Suprapubic skin (tissue), 4 donors: ENCODE data around the gene NEURL1. TPM values are rescaled to one million over a fixed set of nuclear protein-coding genes. Genes with fewer than 3 reads are reported as not detected.

Experiments
- DNase-seq, 2 donors: peaks; one replicate each; pipeline ENCODE4 v3.0.0-alpha.2; 2019; ENCODE audit warnings: low spot score in 2 of 2
- H3K27ac ChIP-seq: fragments of 200-600 bp; sonication (generic); one replicate; pipeline ENCODE4 v1.5.1; 2019
- H3K27me3 ChIP-seq: fragments of 200-600 bp; sonication (generic); one replicate; pipeline ENCODE4 v1.5.1; 2019
- H3K36me3 ChIP-seq: fragments of 200-600 bp; sonication (generic); one replicate; pipeline ENCODE4 v1.5.1; 2019
- H3K4me1 ChIP-seq: fragments of 200-600 bp; sonication (generic); one replicate; pipeline ENCODE4 v1.5.1; 2019
- H3K4me3 ChIP-seq: fragments of 200-600 bp; sonication (generic); one replicate; pipeline ENCODE4 v1.5.1; 2019; ENCODE audit warnings: mild to moderate bottlenecking
- H3K9me3 ChIP-seq: fragments of 200-600 bp; sonication (generic); one replicate; pipeline ENCODE4 v1.5.1; 2019
- CTCF ChIP-seq, 2 donors: fragments of 200-600 bp in 1 of 2; fragments of 450-650 bp in 1 of 2; sonication (generic) in 1 of 2; IDR thresholded peaks; one replicate each; pipeline ENCODE4 v1.5.1; 2016 to 2019; ENCODE audit warnings: antibody characterized with exemption in 2 of 2, mild to moderate bottlenecking in 1 of 2, moderate library complexity in 1 of 2
- EP300 ChIP-seq: sonication (generic); formaldehyde crosslinking; IDR thresholded peaks from one replicate; pipeline ENCODE4 v1.6.1; 2017; ENCODE audit warnings: antibody characterized with exemption
- POLR2A ChIP-seq, 2 donors: fragments of 450-650 bp; IDR thresholded peaks; one replicate each; pipeline ENCODE4 v1.6.1; 2017; ENCODE audit warnings: antibody characterized with exemption in 2 of 2, mild to moderate bottlenecking in 2 of 2, moderate library complexity in 2 of 2
- POLR2AphosphoS5 ChIP-seq, 3 donors: sonication (generic); formaldehyde crosslinking; IDR thresholded peaks; one replicate each; pipeline ENCODE4 v1.6.1; 2017; ENCODE audit warnings: antibody characterized with exemption in 3 of 3
- WGBS: methylation state at CpG from one replicate; pipeline ENCODE4 v1.1.5; 2018; 5-methylcytosine and 5-hydroxymethylcytosine counted together
- total RNA-seq, 4 donors: library from RNA; depleted of rRNA; stranded (reverse); fragments of >200 nt; gene quantifications; one replicate each; pipeline ENCODE4 v1.1.0, GENCODE V29; 2016

NEURL1 gene
- total RNA-seq, 4 donors from 2014 or later: 0.18 to 0.30 TPM; not detected in 2

- no peak for DNase-seq
- no peaks in the 10 kb centered on the region for H3K36me3 ChIP-seq
- H3K4me1 ChIP-seq: peaks cover 4% of the 10 kb centered on the region
- no peaks in the 10 kb centered on the region for H3K9me3 ChIP-seq
- no peak overlapping the region for H3K4me3 ChIP-seq
- H3K27ac ChIP-seq: no peak overlapping the region
- H3K27me3 ChIP-seq: no peaks in the 10 kb centered on the region
- no peak for TF ChIP-seq POLR2AphosphoS5 (IDR thresholded peaks at IDR 0.05)
- TF ChIP-seq CTCF (IDR thresholded peaks at IDR 0.05): no peak
- TF ChIP-seq POLR2A (IDR thresholded peaks at IDR 0.05): no peak
- TF ChIP-seq EP300: no peak
- WGBS: 79% methylated on average over 2 of the region's 4 CpGs
Observed at GRCh38 chr10:103459615-103460014, 33.9 kb upstream of the NEURL1 start.

GRCh38 chr10:103463499-103463898 is 30.0 kb upstream of the NEURL1 start:
- H3K27me3 ChIP-seq: no peaks in the 10 kb centered on the region
- TF ChIP-seq EP300 (no peak), POLR2A (IDR thresholded peaks at IDR 0.05) (no peak), POLR2AphosphoS5 (IDR thresholded peaks at IDR 0.05) (no peak), CTCF (IDR thresholded peaks at IDR 0.05) (no peak)
- no peak for DNase-seq
- H3K9me3 ChIP-seq: no peaks in the 10 kb centered on the region
- 87% methylated on average over 4 of the region's 4 CpGs for WGBS
- H3K27ac ChIP-seq: no peak overlapping the region
- no peaks in the 10 kb centered on the region for H3K4me1 ChIP-seq
- no peaks in the 10 kb centered on the region for H3K36me3 ChIP-seq
- H3K4me3 ChIP-seq: no peak overlapping the region

- Histone ChIP-seq H3K27ac (no peak overlapping the region), H3K4me3 (no peak overlapping the region), H3K4me1 (no peaks in the 10 kb centered on the region), H3K9me3 (no peaks in the 10 kb centered on the region), H3K36me3 (no peaks in the 10 kb centered on the region), H3K27me3 (no peaks in the 10 kb centered on the region)
- DNase-seq: no peak
- WGBS: 86% methylated on average over 14 of the region's 14 CpGs
- TF ChIP-seq POLR2AphosphoS5 (IDR thresholded peaks at IDR 0.05): no peak
- TF ChIP-seq EP300: no peak
Observed at GRCh38 chr10:103465411-103466179, 27.9 kb upstream of the NEURL1 start.

GRCh38 chr10:103466734-103467133 is 26.8 kb upstream of the NEURL1 start:
- Histone ChIP-seq H3K9me3 (no peaks in the 10 kb centered on the region), H3K4me1 (peaks cover 5% of the 10 kb centered on the region), H3K36me3 (no peaks in the 10 kb centered on the region), H3K4me3 (no peak overlapping the region), H3K27ac (no peak overlapping the region), H3K27me3 (no peaks in the 10 kb centered on the region)
- TF ChIP-seq POLR2A (IDR thresholded peaks at IDR 0.05): no peak
- no peak for TF ChIP-seq CTCF (IDR thresholded peaks at IDR 0.05)
- no peak for TF ChIP-seq EP300
- no peak for TF ChIP-seq POLR2AphosphoS5 (IDR thresholded peaks at IDR 0.05)
- 86% methylated on average over 3 of the region's 3 CpGs for WGBS
- DNase-seq: no peak

- TF ChIP-seq POLR2AphosphoS5 (IDR thresholded peaks at IDR 0.05) (no peak), POLR2A (IDR thresholded peaks at IDR 0.05) (no peak), CTCF (IDR thresholded peaks at IDR 0.05) (no peak), EP300 (no peak)
- H3K4me1 ChIP-seq: peaks cover 8% of the 10 kb centered on the region
- no peak overlapping the region for H3K4me3 ChIP-seq
- 92% methylated on average over 7 of the region's 7 CpGs for WGBS
- no peak for DNase-seq
- H3K27ac ChIP-seq: no peak overlapping the region
- no peaks in the 10 kb centered on the region for H3K36me3 ChIP-seq
- no peaks in the 10 kb centered on the region for H3K9me3 ChIP-seq
- H3K27me3 ChIP-seq: no peaks in the 10 kb centered on the region
Observed at GRCh38 chr10:103467406-103467805, 26.1 kb upstream of the NEURL1 start.
